NCI-H510A treated with DMSO at 0.1 percent for 48 hours (cell line): ENCODE measurements around the gene EYS.
"Not testable (repeated sequence)": the region's sequence is repeated elsewhere in the genome, so short reads cannot be mapped to it uniquely, and the experiment has no call there.

Source experiments
- DNase-seq: peaks from one replicate; lab custom pipeline; 2025; lab: John Stamatoyannopoulos, UW

Gene EYS

DNA sequence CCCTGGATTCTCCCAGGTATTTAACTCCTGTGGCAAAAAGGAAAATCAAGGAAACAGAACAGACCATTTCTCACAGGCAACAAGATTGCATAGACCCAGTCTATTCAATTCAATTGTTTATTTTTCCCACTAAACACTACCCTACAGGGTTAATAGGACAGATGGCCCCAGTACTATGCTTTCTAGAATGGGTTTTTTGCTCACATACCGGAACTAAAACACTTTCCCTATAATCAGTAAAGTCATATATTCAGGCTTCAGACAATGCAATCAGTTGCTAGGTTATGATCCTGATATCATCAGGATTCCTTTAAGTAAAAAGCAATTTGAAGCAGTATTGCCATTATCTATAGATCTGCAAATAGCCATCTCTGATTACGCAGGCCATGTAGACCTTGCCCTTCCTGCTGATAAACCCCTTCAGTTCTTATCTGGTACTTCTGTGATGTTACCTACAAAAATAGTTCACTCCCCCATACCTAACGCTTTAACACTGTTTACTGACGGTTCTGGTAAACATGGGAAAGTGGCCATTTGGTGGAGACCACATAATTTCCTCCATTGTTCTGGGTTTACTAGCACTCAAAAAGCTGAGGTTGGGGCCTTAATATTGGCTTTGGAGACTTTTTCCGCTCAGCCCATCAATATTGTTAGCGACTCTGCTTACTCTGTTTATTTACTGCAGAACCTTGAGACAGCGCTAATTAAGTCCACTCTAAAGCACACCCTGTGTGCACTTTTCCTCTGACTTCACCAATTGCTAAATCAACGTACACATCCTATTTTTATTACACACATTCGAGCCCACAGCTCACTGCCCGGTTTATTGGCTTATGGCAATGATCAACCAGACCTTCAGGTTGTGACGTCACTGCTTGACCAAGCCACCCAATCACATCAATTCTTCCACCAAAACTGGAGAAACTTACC is 1405.5 kb downstream of the EYS start:
- DNase-seq: no peak

DNA sequence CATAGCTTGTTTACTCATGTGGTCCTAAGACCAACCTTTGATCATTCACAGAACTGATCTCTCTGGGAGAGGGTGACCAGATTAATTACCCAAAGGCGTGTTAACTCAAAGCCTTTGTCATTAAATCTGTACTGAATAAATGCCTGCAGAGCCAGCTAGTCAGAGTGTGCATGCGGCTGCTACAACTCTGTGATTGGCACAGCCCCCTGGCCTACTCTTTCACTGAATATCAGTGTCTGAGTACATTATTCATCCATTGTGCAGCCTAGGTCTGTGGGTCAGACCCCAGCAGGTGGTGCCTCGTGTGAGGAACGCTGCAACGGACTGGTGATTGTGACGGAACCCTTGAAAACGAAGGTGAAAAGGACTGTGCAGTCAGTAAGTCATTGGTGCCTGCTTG is 1407.8 kb downstream of the EYS start:
- DNase-seq: no peak

DNA sequence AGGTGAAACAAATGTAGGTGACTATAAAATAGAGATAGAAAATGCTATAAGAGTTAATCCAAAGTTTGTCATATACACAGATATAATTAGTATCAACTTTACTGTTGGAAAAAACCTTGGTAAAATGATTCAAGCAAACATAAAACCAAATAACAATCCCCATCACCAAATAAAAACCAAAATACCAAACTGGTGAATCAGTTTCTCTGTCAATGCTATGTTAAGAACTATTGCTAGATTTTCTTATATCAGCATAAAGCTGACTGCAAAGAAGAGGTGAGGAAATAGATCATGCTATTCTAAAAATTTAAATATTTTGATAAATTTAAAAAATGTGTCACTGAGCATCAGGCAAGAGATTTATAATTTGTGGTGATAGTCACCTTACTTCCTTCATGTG is 1413.0 kb downstream of the EYS start:
- no peak for DNase-seq

DNA sequence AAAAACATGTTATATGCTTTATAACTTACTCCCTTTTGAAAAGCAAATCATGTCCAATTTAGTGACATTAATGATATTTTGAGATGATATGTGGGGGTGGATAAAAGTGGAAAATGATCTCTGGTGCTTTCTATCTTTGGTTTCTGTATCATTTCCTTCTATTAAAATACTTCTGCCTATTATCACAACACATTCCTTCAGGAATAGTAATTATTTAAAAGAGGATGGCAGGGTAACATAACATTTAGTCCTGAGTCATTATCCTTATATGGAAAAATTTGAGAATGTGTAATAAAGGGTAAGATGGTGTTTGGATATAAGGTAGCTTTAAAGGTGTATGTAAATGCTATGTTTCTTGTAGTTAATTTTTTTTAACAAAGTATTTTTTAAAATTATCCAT is 1413.7 kb downstream of the EYS start:
- no peak for DNase-seq

DNA sequence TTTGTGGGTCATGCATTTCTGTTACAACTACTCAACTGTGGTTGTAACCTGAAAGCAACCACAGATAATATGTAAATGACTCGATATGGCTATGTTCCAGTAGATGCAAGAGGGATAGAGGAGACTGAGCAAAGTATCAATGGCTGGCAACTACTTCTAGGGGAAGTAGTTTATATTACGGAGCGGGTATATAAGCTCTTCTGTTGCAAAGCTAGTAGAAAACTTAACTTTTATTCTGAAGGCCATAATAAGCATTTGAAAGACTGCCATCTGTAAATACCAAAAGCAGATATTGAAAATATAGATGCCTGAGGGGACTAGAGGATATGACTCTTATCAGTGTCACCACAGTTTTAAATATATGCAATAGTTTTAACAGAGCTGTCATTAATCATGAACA is 1416.2 kb downstream of the EYS start:
- no peak for DNase-seq

DNA sequence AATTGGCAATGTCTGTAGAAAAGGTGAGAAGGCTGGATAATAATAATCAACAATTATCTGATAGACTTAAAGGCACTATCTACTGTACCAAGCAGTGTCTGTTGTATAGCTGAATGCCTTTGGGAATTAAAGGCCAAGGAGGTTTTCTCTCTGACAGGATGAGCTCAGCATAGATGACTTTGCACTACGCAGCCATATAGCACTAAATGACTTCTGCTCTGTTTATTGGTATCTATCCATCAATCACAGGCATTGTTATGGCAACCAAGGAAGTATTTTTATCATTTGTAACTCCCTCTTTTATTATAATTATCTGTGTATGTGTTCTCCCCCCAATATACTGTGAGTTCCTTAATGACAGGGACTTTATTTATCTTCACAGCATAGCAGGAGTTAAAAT is 1417.1 kb downstream of the EYS start:
- DNase-seq: no peak

DNA sequence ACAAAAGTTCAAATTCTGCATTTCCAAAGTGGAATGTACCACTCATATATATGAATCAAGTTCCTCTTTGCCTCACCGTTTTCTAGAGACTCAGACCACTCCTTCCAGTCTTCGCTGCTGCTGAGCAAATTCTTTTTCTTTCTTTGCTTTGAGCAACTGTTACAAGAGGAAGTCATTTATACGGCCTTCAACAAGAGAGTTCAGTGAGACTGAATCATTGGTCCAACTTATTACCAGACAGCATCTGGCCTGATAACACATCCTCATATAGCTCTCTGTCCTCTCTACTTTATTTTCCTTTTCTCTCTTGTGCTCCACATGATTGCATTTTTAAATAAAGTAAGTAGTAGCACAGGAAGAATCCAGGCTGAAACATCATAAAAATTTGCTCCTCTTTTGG is 1418.7 kb downstream of the EYS start:
- DNase-seq: no peak

DNA sequence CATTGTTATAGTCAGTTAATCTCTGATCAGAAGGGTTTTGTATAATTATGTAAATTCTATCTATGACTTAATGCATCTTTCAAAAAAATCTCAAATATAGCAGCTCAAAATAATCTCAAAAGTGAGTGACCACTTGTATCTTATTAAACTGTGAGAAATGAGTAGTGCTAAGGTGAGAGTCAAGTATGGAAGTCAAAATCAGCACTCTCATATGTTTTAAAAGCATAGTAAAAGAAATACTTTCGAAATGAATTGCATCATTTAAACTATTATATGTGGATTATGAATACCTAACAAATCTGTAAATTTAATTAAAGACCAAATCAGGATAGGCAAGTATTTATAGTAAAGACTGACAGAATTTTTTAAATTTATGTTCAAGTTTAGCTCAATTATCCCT is 1425.9 kb downstream of the EYS start:
- DNase-seq: no peak

DNA sequence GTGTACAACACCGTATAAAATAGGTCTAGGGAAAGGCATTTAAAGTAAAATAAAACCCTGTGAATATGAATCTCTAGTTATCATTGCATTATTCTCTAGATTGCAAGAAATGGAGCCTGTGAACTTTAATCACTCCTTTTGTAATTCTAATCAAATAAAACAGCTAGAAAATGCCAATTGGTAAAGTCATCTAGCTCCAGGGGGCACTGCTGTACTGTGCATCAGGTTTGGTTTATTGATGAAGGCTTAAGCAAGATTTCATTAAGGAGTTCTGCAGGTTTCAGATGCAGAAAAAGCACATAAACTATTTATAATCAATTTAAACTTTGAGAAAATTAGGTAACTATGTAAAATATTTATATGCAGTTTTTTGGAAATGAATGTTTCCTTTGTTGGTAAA is 1426.5 kb downstream of the EYS start:
- peak; percentile 4 for DNase-seq

DNA sequence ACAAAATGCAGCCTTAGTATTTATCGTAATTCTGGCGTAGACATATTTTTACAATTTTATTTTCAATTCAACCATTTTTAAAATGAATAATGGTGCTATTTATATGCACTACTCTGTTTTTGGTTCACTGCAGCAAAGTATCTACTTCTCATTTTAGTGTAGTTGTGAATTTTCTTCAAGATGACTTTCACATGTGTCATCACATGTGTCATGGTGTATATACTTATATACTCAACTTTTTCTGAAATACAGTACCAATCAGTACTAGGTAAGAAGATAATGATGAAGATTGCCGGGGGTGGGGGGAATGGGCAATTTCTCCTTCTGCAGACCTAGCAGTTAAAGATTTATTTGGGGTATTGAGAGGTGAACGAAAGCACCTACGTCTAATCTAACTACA is 1436.9 kb downstream of the EYS start:
- no peak for DNase-seq

DNA sequence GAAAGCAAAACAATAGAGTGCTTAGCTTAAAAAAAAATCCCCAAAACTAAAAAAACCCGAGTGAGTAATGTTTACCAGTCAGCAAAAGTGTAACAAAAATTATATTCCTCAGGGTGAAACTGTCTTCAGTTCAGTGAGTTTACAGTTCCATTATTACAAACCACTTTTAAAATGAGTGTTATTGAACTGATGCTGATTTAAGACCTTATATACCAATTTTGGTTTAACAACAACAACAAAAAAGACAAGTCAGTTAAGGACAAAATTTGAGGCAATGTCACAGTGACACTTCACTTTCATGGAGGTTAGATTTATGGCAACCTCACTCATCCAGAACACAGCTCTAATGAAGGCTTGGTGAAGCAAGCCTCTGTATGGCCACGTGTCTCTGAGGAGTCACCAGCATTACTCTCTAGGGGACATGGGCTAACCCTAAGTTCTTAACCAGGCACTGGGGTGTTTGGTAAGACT is 1440.6 kb downstream of the EYS start:
- DNase-seq: no peak

DNA sequence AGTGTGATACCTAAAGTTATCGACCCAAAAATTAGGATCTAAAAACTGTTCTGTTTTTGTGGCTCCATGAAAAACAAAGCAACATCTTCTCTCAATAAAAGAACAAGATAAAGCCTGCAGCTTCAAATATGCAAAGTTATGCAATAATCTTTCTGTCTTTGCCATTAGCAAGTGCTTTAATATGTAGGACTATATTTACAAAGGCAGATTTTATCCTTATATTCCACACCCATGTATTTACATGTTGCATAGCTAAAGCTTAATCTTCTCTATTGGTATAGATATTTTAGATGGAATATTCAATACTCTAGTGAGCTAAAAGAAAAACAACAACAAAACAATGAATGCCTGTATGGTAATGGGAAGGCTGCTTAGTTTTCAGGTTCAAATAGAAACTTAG is 1443.2 kb downstream of the EYS start:
- no peak for DNase-seq

DNA sequence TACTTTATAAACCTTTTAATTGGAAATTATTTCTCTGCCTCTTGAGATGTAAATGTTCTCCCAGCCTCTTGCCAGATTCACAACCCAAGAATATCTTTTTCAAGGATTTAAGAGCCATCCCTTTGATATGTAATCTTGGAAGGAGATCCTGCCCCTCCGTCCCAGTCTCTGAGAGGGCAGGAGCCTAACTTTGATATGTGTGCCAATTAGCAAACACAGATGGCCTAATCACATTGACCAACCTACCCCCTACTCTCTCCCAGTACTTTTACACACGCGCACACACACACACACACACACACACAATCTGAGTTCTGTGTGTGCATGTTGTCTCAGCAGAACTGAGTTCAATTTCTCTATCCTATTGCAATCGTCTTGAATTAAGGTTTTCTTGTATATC is 1447.7 kb downstream of the EYS start:
- DNase-seq: no peak

DNA sequence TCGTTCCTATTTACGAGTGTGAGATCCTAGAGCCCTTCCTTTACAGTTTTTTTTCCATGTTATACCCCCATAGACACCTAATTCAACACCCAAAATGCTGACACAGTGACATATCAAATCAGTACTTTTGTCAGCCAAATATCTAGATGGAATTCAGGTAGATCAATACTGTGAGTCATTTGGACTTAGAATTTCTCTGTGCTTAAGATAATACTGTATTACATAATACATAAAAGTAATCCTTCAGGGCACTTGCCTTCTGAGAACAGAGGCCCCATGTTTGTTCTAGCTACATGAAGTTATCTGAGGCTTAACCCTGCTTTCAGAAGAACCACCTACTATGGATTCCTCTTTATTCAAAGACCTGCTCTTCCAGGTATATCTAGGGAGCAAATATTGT is 1448.3 kb downstream of the EYS start:
- DNase-seq: no peak

DNA sequence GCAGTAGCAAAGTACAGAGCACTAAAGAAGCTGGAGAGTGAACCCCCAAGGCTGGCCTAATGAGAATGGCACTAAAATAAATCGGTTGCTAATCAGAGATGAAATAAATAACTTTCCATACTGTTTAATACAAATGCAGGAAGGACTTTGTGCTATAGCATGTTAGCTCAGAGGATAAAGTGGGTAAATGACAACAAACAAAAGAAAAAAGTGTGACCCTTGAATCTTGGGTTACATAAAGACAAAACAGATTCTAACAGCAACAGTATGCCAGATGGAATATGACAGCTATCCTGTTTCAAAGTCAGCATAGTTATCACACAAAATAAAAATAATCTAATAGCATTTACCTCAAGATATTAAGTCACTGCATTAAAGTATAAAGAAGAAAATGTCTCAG is 1448.7 kb downstream of the EYS start:
- no peak for DNase-seq

DNA sequence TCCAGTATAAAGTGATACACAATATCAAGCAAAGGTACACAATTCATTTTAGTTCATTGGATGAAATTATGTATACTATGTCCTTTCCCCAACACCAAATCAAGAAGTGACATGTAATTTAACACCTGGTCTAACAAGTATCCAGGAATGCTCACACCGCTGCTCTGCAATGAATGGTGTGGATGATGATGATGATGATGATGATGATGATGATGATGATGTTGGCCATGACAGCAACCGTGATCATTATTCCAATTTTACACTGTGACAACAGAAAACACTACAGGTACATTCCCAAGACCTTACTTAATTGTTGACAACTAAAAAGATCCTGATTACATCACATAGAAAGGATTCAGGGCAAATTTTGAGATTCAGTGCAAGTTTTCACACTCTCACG is 1449.4 kb downstream of the EYS start:
- DNase-seq: no peak

DNA sequence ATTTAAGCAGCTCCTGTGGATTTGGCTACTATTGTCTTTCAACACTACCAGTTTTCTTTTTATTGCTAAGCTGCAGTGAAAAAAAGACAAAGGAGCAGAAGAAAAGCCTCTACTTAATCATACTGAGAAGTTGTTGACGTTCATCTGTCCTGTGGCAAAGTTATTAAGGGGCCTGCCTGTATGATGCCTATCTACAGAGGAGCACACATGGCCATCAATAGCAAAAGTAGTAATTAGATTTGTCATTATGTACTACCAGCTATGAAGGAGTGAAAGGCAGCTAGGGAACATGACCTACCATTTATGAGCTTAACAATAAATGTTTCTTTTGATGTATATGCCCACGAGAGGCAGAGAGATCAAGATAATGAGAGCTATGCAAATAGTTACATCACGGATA is 1450.5 kb downstream of the EYS start:
- DNase-seq: peak; percentile 31

DNA sequence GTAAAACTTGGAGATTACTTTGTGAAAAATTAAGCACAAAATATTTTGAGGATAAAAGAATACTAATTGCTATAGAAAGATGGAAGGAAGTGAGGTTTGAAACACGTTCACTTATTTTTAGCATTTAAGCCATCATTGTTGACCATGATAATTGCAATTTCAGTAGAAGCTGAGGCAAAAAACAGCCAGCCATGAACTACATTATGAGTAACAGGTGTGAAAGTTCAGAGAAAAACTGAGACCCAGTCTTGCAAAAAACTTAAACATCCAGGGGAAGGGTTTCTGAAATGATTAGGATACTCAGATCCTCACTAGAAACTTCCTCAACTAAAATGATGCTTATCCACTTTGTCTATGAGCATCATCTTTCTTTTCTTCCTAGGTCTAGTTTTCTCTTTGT is 1452.0 kb downstream of the EYS start:
- no peak for DNase-seq

DNA sequence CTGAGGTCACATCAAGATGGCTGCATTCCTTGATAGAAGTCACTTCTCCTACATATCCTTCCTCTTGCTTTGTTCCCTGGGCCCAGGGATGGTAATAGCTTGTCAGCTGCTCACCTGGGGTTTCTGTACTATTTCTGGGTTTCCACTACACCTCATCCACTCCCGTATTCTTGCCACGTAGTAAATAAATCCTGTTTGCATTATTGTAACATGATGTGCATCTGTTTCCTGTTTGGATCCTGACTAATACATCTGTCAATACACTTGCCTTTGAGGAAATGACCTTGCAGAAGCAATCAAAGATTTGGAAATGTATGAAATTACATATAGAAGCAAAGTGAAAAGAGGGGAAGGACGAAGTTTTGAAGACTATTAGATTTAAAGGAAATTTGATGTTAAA is 1452.5 kb downstream of the EYS start:
- peak; percentile 8 for DNase-seq

DNA sequence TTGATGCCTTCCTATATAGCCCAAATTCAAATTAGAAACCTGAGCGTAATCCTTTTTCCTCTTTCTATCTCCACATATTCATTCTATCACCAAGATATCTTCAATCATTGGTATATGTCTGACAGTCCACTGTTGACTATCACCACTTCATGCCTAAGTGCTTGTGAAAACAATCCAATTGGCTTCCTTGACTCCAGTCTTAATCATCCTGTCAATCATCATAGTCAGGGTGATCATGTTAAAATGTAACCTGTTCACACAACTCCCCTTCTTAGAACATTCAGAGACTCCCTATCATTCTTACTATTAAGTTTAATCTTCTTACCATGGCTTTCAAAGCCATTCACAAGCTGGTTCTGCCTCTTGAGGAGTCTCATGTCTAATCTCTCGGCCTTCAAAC is 1454.8 kb downstream of the EYS start:
- peak; percentile 10 for DNase-seq

DNA sequence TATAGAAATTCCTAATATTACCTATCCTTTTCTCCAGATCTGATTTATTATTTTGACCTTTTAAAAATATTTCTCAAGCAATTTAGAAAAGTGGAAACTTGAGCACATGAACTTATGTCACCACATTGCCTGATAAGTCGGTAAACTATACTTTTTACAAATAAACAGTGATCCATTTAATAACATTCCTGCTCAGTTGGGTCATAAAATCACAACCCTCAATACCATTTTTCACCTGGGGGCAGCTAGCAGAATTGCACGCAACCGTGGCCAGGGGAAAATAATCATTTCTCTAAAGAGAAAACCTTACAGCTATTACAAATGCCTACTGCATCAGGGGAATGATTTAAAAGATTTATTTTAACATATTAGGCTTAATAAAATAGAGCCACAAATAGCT is 1456.9 kb downstream of the EYS start:
- no peak for DNase-seq

DNA sequence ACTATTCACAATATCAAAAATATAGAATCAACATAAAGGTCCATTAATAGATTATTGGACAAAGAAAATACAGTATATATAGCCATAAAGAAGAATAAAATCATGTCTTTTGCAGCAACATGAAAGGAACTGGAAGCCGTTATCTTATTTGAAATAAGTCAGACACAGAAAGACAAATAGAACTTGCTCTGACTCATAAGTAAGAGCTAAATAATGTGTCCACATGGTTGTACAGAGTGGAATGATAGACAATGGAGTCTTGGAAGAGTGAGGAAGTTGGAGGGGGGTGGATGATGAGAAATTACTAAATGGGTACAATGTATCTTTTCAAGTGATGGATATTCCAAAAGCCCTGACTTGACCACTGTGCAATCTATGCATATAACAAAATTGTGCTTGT is 1457.9 kb downstream of the EYS start:
- no peak for DNase-seq

DNA sequence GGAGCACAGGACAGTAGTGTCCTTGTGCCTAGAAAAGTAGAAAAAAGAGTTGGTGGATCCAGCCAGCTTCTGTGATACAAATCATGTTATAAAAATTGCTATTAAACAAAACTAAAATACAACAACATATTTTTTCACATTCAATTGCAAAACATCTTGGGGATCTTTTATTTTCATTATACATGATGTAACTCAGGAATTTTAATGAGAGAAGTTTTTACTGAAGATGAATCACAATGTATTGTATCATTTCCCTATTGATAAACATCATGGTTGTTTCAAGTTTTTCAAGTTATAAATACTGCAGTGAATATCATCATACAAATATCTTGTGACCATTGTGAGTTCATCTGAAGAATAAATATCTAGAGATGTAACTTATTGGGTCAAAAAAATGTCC is 1463.4 kb downstream of the EYS start:
- no peak for DNase-seq

DNA sequence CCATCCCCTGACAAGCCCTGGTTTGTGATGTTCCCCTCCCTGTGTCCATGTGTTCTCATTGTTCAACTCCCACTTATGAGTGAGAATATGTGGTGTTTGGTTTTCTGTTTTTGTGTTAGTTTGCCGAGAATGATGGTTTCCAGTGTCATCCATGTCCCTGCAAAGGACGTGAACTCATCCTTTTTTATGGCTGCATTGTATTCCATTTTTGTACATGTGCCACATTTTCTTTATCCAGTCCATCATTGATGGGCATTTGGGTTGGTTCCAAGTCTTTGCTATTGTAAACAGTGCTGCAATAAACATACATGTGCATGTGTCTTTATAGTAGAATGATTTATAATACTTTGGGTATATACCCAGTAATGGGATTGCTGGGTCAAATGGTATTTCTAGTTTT is 1468.1 kb downstream of the EYS start:
- DNase-seq: not testable (repeated sequence)
